BE2C (cell line): ENCODE results near the gene ZBTB47.

Experiments
- DNase-seq: peaks from one replicate; pipeline ENCODE4 v3.0.0-alpha.2; 2020
- H3K27me3 ChIP-seq: fragments of 250-450 bp; sonication (Bioruptor Pico); 2 replicates; pipeline ENCODE4 v1.5.1; 2020; ENCODE audit warnings: mild to moderate bottlenecking
- H3K36me3 ChIP-seq: fragments of 250-450 bp; sonication (Bioruptor Pico); 2 replicates; pipeline ENCODE4 v1.5.1; 2020; ENCODE audit warnings: mild to moderate bottlenecking
- H3K4me1 ChIP-seq: fragments of 250-450 bp; sonication (Bioruptor Pico); 2 replicates; pipeline ENCODE4 v1.5.1; 2020
- H3K4me3 ChIP-seq: 2 replicates; pipeline ENCODE4 v1.5.1; 2011; ENCODE audit warnings: low read depth, low read length
- H3K9me3 ChIP-seq: fragments of 250-450 bp; sonication (Bioruptor Pico); 2 replicates; pipeline ENCODE4 v1.5.1; 2020
- CTCF ChIP-seq: IDR thresholded peaks from 2 replicates; pipeline ENCODE4 v1.5.1; 2012; ENCODE audit warnings: mild to moderate bottlenecking, low read depth, low read length

The ZBTB47 gene

GRCh38 chr3:42657675-42658074, 4.2 kb downstream of the ZBTB47 start:
- no peaks in the 10 kb centered on the region for H3K27me3 ChIP-seq
- no peak for DNase-seq
- no peak overlapping the region for H3K4me3 ChIP-seq
- TF ChIP-seq CTCF = no peak
- H3K4me1 ChIP-seq = peaks cover 5% of the 10 kb centered on the region; the same call in 1 of the 2 replicates
- no peaks in the 10 kb centered on the region for H3K36me3 ChIP-seq
- no peaks in the 10 kb centered on the region for H3K9me3 ChIP-seq

DNA sequence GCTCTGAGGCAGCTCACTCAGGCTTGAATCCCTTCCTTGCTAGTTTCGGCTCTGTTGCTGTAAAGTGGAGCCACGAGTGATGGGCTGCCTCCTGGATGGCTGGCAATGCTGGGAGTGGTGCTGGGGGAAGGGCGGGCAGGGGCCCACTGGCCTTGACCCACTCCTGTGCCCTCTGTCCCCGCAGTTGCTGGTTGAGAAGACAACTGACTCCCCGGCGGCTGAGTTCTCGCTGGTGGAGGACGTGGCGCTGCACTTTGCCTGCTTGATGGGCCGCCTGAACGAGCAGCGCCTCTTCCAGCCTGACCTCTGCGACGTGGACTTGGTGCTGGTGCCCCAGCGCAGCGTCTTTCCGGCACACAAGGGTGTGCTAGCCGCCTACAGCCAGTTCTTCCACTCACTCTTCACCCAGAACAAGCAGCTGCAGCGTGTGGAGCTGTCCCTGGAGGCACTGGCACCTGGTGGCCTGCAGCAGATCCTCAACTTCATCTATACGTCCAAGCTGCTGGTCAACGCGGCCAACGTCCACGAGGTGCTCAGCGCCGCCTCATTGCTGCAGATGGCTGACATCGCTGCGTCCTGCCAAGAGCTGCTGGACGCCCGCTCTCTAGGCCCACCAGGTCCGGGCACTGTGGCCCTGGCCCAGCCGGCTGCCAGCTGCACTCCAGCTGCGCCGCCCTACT, 4.7 kb downstream of the ZBTB47 start:
- no peak for DNase-seq
- Histone ChIP-seq H3K4me3 (no peak overlapping the region), H3K36me3 (no peaks in the 10 kb centered on the region), H3K9me3 (no peaks in the 10 kb centered on the region), H3K27me3 (no peaks in the 10 kb centered on the region), H3K4me1 (peaks cover 2% of the 10 kb centered on the region; the same call in 1 of the 2 replicates)
- no peak for TF ChIP-seq CTCF

GRCh38 chr3:42658771-42659390, 5.4 kb downstream of the ZBTB47 start:
- no peaks in the 10 kb centered on the region for H3K9me3 ChIP-seq
- H3K36me3 ChIP-seq = no peaks in the 10 kb centered on the region
- H3K4me3 ChIP-seq = no peak overlapping the region
- DNase-seq = no peak
- no peaks in the 10 kb centered on the region for H3K4me1 ChIP-seq
- H3K27me3 ChIP-seq = no peaks in the 10 kb centered on the region
- no peak for TF ChIP-seq CTCF

- TF ChIP-seq CTCF = no peak
- H3K4me3 ChIP-seq = no peak overlapping the region
- no peaks in the 10 kb centered on the region for H3K4me1 ChIP-seq
- no peaks in the 10 kb centered on the region for H3K27me3 ChIP-seq
- no peaks in the 10 kb centered on the region for H3K36me3 ChIP-seq
- no peak for DNase-seq
- no peaks in the 10 kb centered on the region for H3K9me3 ChIP-seq
Observed at GRCh38 chr3:42659451-42660130, 6.1 kb downstream of the ZBTB47 start.

DNA sequence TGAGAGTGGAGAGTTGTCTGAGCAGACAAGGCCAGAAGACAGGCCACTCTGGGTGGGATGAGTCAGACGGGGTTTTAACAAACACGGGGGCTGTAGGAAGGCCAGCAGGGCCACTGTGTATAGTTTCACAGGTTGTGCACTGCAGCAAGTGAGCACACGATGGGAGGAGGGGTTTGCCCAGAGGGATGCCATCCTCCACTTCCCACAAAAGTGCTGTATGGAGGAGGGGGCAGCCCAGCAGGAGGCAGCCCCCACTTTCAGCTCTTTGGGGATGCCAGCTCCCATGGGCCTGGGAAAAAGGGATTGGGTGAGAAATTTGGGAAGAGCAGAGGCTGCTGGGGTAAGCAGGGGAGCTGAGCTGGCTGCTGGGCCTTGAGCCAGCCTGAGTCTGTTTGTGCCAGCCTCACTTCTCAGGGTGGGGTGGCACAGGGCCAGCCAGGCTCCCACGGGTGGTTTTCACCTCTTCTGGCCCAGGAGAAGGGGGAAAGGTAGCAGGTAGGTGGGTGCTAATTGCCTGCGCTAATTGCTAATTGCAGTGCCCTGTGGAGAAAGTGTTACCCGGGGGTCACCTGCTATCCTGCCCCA, 6.7 kb downstream of the ZBTB47 start:
- no peak for DNase-seq
- Histone ChIP-seq H3K27me3 (no peaks in the 10 kb centered on the region), H3K4me3 (no peak overlapping the region), H3K4me1 (no peaks in the 10 kb centered on the region), H3K36me3 (no peaks in the 10 kb centered on the region), H3K9me3 (no peaks in the 10 kb centered on the region)
- no peak for TF ChIP-seq CTCF
